H1 (cell line): ENCODE measurements around the gene SCO1. TPM values are rescaled to one million over a fixed set of nuclear protein-coding genes. Genes with fewer than 3 reads are reported as not detected.

Source experiments
- BCL11A ChIP-seq, 2 experiments: IDR thresholded peaks; one replicate each; pipeline ENCODE4 v1.6.1; 2011; ENCODE audit warnings: low read depth in 2 of 2, low read length in 2 of 2, mild to moderate bottlenecking in 2 of 2
- BRCA1 ChIP-seq: IDR thresholded peaks from 2 replicates; pipeline ENCODE4 v1.6.1; 2012; ENCODE audit warnings: low read depth, low read length, improper control_type of control experiment
- CEBPB ChIP-seq: IDR thresholded peaks from 2 replicates; pipeline ENCODE4 v1.6.1; 2012; ENCODE audit warnings: low read depth, low read length
- FOSL1 ChIP-seq: IDR thresholded peaks from 2 replicates; pipeline ENCODE4 v1.6.1; 2011; ENCODE audit warnings: mild to moderate bottlenecking, low read depth, low read length, moderate library complexity; ENCODE audit not compliant: insufficient read depth
- NANOG ChIP-seq: IDR thresholded peaks from 2 replicates; pipeline ENCODE4 v1.6.1; 2011; ENCODE audit warnings: low read length, low read depth, mild to moderate bottlenecking, inconsistent platforms; ENCODE audit not compliant: insufficient read depth, poor library complexity, severe bottlenecking
- PHF8 ChIP-seq: fragments of 200-600 bp; sonication (generic); conservative IDR thresholded peaks from 2 replicates; pipeline ENCODE4 v1.7.1; 2012; ENCODE audit warnings: low read depth, mild to moderate bottlenecking, inconsistent platforms, low read length, moderate library complexity
- POLR2A ChIP-seq, 2 experiments: IDR thresholded peaks; 1 replicate in 1 of 2; 2 replicates in 1 of 2; pipeline ENCODE4 v1.6.1; 2011; ENCODE audit warnings: low read depth in 2 of 2, low read length in 2 of 2, mild to moderate bottlenecking in 2 of 2; ENCODE audit errors: control extremely low read depth in 1 of 2
- POLR2AphosphoS5 ChIP-seq: IDR thresholded peaks from 2 replicates; pipeline ENCODE4 v1.6.1; 2011; ENCODE audit warnings: low read depth, low read length
- SIN3A ChIP-seq, 2 experiments: IDR thresholded peaks in 1 of 2; conservative IDR thresholded peaks in 1 of 2; 2 replicates each; pipeline ENCODE4 v1.6.1; 2011 to 2012; ENCODE audit warnings: low read length in 2 of 2, improper control_type of control experiment in 1 of 2, low read depth in 1 of 2, mild to moderate bottlenecking in 1 of 2
- SUZ12 ChIP-seq: fragments of 200-600 bp; sonication (generic); IDR thresholded peaks from 2 replicates; pipeline ENCODE4 v1.6.1; 2012; ENCODE audit warnings: mild to moderate bottlenecking, inconsistent platforms, low read length, moderate library complexity, mixed read lengths
- TAF7 ChIP-seq: optimal IDR thresholded peaks from 2 replicates; pipeline ENCODE3; 2011; ENCODE audit warnings: low read depth, mild to moderate bottlenecking, inconsistent platforms, low read length, moderate library complexity, borderline replicate concordance
- polyA plus RNA-seq, 7 experiments: library from polyadenylated mRNA; depleted of rRNA in 3 of 7; stranded (reverse) in 5 of 7; unstranded in 2 of 7; fragments of >200 nt in 5 of 7; fragments of 200-250 nt in 2 of 7; gene quantifications; 1 replicate in 5 of 7; 2 replicates in 1 of 7; 4 replicates in 1 of 7; pipeline versions ENCODE4 v1.2.1 to v1.2.3, GENCODE V29; 2011 to 2013; ENCODE audit warnings: missing spikeins in 2 of 7, mixed read lengths in 2 of 7
- total RNA-seq: library from RNA; stranded (reverse); fragmentation: NEBNext Ultra II Directional; extraction: Animal tissue kit (Norgen Biotek cat#: 25700); gene quantifications from 2 replicates; pipeline ENCODE4 v1.2.1, GENCODE V29; 2021
- TF ChIP-seq, protein P1 (sequence below): fragments of 300-600 bp; sonication (generic); IDR thresholded peaks from 2 replicates; pipeline ENCODE4 v1.7.1; 2012; ENCODE audit warnings: low read length, moderate library complexity, mild to moderate bottlenecking, inconsistent platforms; ENCODE audit not compliant: insufficient replicate concordance

SCO1 gene
- total and polyA plus RNA-seq, 2 of the 8 experiments (the other 6 are each of a cell fraction or from before 2014, with no cell fraction given): 18.7 to 61.8 TPM

DNA sequence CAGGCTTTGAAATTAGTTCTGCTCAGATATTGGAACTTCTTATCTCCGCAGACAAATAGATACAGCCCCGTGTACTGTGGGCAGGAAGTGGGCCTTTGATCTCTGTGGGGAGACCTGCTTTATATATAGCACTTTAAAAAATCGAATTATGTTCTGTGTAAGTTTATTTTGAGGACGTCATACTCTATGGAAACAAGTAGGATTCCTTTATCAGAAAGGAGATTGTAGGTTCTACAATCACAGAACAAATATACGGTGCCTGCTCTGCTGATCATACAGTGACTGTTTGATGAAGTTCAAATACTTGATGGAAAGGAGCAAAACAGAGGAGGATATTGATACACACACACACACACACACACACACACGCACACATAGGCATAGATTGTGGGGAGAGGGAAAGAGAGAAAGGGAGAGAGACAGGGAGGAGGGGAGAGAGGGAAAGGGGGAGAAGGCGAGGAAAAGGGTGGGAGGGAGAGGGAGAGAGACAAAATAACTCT lies 47.2 kb upstream of the SCO1 start (continued):
- TF ChIP-seq, protein P1, sequence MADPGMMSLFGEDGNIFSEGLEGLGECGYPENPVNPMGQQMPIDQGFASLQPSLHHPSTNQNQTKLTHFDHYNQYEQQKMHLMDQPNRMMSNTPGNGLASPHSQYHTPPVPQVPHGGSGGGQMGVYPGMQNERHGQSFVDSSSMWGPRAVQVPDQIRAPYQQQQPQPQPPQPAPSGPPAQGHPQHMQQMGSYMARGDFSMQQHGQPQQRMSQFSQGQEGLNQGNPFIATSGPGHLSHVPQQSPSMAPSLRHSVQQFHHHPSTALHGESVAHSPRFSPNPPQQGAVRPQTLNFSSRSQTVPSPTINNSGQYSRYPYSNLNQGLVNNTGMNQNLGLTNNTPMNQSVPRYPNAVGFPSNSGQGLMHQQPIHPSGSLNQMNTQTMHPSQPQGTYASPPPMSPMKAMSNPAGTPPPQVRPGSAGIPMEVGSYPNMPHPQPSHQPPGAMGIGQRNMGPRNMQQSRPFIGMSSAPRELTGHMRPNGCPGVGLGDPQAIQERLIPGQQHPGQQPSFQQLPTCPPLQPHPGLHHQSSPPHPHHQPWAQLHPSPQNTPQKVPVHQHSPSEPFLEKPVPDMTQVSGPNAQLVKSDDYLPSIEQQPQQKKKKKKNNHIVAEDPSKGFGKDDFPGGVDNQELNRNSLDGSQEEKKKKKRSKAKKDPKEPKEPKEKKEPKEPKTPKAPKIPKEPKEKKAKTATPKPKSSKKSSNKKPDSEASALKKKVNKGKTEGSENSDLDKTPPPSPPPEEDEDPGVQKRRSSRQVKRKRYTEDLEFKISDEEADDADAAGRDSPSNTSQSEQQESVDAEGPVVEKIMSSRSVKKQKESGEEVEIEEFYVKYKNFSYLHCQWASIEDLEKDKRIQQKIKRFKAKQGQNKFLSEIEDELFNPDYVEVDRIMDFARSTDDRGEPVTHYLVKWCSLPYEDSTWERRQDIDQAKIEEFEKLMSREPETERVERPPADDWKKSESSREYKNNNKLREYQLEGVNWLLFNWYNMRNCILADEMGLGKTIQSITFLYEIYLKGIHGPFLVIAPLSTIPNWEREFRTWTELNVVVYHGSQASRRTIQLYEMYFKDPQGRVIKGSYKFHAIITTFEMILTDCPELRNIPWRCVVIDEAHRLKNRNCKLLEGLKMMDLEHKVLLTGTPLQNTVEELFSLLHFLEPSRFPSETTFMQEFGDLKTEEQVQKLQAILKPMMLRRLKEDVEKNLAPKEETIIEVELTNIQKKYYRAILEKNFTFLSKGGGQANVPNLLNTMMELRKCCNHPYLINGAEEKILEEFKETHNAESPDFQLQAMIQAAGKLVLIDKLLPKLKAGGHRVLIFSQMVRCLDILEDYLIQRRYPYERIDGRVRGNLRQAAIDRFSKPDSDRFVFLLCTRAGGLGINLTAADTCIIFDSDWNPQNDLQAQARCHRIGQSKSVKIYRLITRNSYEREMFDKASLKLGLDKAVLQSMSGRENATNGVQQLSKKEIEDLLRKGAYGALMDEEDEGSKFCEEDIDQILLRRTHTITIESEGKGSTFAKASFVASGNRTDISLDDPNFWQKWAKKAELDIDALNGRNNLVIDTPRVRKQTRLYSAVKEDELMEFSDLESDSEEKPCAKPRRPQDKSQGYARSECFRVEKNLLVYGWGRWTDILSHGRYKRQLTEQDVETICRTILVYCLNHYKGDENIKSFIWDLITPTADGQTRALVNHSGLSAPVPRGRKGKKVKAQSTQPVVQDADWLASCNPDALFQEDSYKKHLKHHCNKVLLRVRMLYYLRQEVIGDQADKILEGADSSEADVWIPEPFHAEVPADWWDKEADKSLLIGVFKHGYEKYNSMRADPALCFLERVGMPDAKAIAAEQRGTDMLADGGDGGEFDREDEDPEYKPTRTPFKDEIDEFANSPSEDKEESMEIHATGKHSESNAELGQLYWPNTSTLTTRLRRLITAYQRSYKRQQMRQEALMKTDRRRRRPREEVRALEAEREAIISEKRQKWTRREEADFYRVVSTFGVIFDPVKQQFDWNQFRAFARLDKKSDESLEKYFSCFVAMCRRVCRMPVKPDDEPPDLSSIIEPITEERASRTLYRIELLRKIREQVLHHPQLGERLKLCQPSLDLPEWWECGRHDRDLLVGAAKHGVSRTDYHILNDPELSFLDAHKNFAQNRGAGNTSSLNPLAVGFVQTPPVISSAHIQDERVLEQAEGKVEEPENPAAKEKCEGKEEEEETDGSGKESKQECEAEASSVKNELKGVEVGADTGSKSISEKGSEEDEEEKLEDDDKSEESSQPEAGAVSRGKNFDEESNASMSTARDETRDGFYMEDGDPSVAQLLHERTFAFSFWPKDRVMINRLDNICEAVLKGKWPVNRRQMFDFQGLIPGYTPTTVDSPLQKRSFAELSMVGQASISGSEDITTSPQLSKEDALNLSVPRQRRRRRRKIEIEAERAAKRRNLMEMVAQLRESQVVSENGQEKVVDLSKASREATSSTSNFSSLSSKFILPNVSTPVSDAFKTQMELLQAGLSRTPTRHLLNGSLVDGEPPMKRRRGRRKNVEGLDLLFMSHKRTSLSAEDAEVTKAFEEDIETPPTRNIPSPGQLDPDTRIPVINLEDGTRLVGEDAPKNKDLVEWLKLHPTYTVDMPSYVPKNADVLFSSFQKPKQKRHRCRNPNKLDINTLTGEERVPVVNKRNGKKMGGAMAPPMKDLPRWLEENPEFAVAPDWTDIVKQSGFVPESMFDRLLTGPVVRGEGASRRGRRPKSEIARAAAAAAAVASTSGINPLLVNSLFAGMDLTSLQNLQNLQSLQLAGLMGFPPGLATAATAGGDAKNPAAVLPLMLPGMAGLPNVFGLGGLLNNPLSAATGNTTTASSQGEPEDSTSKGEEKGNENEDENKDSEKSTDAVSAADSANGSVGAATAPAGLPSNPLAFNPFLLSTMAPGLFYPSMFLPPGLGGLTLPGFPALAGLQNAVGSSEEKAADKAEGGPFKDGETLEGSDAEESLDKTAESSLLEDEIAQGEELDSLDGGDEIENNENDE: no peak
- no peak for TF ChIP-seq POLR2A (IDR thresholded peaks at IDR 0.05; ENCODE audit: control extremely low read depth in 1 of 2, low read depth in 2 of 2, low read length in 2 of 2)
- TF ChIP-seq CEBPB: no peak
- no peak for TF ChIP-seq SUZ12
- TF ChIP-seq BCL11A (IDR thresholded peaks at IDR 0.05; ENCODE audit: low read depth in 2 of 2, low read length in 2 of 2): no peak
- no peak for TF ChIP-seq SIN3A (conservative IDR thresholded peaks at IDR 0.05 in 1 of 2, IDR thresholded peaks at IDR 0.05 in 1 of 2; ENCODE audit: low read depth in 1 of 2, low read length in 2 of 2)
- TF ChIP-seq TAF7: no peak
- TF ChIP-seq NANOG: no peak
- no peak for TF ChIP-seq PHF8
- no peak for TF ChIP-seq FOSL1
- TF ChIP-seq POLR2AphosphoS5: no peak
- no peak for TF ChIP-seq BRCA1
